ENCODE measurements around the gene DZIP1L.

Gene DZIP1L

DNA sequence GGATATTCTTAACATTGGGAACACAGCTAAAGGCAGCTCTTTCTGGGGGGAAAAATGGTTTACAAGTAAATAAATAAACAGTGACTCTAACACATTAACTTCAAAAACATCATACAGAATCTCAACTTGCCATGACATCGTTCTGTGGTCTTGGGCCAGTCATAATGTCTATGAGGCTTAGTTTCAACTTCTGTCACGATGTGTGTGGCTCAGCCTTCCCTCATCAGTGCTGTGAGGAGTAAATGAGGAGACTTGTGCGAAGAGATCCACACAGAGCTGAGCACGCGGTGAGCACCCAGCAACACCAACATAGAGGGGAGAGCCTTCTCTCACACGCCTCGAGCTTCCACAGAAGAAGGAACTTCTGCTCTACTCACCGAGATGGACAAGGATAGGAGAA lies 49.0 kb downstream of the DZIP1L start:
- TF ChIP-seq GATA2 (IDR thresholded peaks at IDR 0.05; ENCODE audit: low read depth, low read length) (no peak), GATA3 (IDR thresholded peaks at IDR 0.05; ENCODE audit: low read depth, low read length) (no peak)

DNA sequence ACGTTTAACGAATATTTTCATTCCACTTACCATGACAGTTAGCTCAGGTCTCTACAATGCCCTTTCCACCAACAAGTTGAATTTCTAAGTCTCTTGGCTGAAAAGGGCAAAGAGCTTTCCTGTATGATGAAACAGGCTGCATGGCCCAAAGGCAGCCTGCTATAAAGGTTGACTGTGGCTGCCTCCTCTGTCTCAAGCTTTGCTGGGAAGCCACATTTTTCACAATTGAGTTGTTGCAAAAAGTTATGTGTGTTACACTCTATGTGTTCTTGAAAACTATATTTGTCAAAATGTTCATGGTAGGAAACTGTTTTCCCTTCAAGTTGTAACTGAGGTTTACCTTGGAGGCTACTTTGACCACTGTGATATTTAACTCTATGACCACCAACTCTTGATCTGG lies 49.5 kb downstream of the DZIP1L start:
- TF ChIP-seq GATA2 (IDR thresholded peaks at IDR 0.05; ENCODE audit: low read depth, low read length): no peak
- no peak for TF ChIP-seq GATA3 (IDR thresholded peaks at IDR 0.05; ENCODE audit: low read depth, low read length)

GRCh38 chr3:138063416-138063815 lies 52.0 kb downstream of the DZIP1L start:
- TF ChIP-seq GATA3 (IDR thresholded peaks at IDR 0.05; ENCODE audit: low read depth, low read length) (no peak), GATA2 (IDR thresholded peaks at IDR 0.05; ENCODE audit: low read depth, low read length) (no peak)

GRCh38 chr3:138062626-138063025 lies 52.8 kb downstream of the DZIP1L start:
- TF ChIP-seq GATA2 (IDR thresholded peaks at IDR 0.05; ENCODE audit: low read depth, low read length) (no peak), GATA3 (IDR thresholded peaks at IDR 0.05; ENCODE audit: low read depth, low read length) (no peak)

- TF ChIP-seq GATA3 (IDR thresholded peaks at IDR 0.05; ENCODE audit: low read depth, low read length) (no peak), GATA2 (IDR thresholded peaks at IDR 0.05; ENCODE audit: low read depth, low read length) (no peak)
These were observed 53.4 kb downstream of the DZIP1L start for GRCh38 chr3:138062037-138062436.

- TF ChIP-seq GATA2 (IDR thresholded peaks at IDR 0.05; ENCODE audit: low read depth, low read length): no peak
- no peak for TF ChIP-seq GATA3 (IDR thresholded peaks at IDR 0.05; ENCODE audit: low read depth, low read length)
These were observed 54.6 kb downstream of the DZIP1L start for GRCh38 chr3:138060792-138061191.

- TF ChIP-seq GATA3 (IDR thresholded peaks at IDR 0.05; ENCODE audit: low read depth, low read length): no peak
- no peak for TF ChIP-seq GATA2 (IDR thresholded peaks at IDR 0.05; ENCODE audit: low read depth, low read length)
These were observed 56.1 kb downstream of the DZIP1L start for GRCh38 chr3:138059261-138059660.

DNA sequence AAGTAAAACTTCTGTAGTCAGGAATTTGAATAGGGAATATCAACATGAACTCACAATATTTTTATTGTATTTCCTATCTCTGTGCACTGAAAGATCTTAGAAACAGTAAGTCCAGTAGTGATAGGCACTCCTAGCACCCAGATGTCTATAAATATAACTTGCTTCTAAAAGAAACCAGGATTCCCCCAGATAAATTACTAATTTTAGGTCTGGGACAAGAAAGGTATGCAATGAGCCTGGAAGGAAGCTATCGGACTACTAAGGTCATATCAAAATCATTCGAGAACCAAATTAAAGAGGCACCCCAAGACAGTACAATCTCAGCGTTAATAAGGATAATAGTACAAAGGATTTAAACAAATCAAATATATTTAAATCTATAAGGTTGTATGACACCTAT lies 58.0 kb downstream of the DZIP1L start:
- TF ChIP-seq GATA2 (IDR thresholded peaks at IDR 0.05; ENCODE audit: low read depth, low read length) (no peak), GATA3 (IDR thresholded peaks at IDR 0.05; ENCODE audit: low read depth, low read length) (no peak)

DNA sequence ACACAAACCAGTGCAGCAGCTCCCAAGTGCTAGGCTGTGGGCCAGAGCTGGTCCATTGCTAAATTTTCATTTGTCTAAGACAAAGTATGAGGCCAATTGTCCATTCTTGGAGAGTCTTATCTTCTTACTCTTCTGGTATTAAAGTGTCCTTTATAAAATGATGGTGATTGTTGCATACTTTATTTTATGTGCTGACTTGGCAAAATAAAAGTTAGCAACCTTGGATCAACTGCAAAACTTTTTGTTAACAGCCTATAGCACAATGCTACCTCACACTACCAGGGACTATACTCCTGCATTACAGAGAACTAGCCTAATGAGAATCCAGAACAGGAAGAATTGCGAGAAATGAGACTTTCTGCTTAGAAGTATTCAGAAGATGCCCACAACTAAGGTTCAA lies 61.4 kb downstream of the DZIP1L start:
- no peak for TF ChIP-seq GATA2 (IDR thresholded peaks at IDR 0.05; ENCODE audit: low read depth, low read length)
- no peak for TF ChIP-seq GATA3 (IDR thresholded peaks at IDR 0.05; ENCODE audit: low read depth, low read length)

DNA sequence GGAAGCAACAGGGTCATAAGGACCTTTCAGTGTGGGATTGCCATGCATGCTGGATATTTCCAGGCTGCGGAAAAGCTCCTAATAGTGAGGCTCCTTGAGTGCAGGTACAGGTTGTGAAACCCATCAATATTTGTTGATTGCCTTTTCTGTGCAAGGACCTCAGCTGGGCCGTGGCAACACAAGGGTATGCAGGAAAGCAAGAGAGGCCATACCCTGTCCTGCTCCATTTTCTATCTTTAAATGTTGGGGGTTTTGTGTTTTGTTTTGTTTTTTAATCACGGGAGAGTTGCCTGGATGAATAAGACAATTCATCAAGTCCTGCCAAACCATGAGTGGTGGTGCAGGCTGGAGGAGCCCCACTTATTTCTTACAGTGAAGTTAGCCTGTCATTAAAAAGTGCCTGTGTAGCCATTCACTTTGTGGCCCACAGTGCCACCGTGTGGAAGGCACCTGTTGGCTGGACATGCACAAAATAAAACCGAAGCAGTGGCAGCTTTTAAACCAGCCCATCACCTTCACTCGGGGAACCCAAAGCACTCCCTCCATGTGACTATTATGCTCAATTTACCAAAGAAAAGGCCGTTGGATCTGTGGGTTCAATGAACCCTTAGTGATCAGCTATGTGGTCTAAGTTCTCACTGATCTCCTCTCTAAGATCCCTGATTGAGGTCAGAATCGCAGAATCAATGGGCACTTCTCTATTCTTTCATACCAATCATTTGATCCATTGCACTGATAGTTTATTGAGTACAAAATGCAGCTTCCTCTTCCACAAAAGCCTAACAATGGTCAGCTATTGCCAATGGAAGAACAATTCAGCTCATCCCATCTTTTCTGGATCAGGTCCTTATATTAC lies 63.2 kb downstream of the DZIP1L start:
- TF ChIP-seq GATA3 (IDR thresholded peaks at IDR 0.05; ENCODE audit: low read depth, low read length) (no peak), GATA2 (IDR thresholded peaks at IDR 0.05; ENCODE audit: low read depth, low read length) (no peak)

DNA sequence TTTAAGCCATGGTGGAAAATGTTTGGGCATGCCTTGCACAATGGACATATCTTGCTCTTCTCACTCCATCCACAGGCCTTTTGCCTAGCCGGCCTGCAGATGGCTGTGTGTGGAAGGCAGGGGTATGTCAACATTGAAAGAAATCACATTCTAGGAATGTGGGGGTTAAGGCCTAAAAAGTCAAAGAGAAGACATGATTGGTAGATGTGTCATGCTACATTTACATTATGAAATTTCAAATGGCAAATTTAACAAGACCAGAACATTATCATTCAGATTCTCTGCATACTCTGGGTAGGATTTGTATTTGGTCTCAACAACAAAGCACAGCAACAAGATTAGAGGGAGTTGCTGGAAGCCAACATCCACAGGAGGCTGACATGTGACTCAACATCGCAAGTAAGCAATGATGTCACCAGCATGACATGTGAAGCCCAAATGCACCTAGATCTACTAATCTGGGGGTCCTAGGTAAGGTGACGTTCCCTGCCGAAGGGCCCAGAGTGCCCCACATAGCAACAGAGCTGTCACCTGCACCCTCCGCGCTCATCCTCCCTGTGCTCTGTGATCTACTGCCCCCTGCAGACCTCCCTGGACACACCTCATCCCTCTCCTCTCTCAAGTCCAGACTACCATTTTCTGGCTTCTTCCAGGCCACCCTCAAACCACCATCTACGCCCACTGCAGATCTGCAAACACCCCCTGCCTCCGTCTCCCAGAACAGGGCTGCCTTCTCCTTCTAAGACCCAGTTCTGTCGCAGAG lies 66.1 kb downstream of the DZIP1L start:
- TF ChIP-seq GATA3 (IDR thresholded peaks at IDR 0.05; ENCODE audit: low read depth, low read length) (no peak), GATA2 (IDR thresholded peaks at IDR 0.05; ENCODE audit: low read depth, low read length) (no peak)

GRCh38 chr3:138047596-138048158 lies 67.7 kb downstream of the DZIP1L start:
- TF ChIP-seq GATA2 (IDR thresholded peaks at IDR 0.05; ENCODE audit: low read depth, low read length): no peak
- TF ChIP-seq GATA3 (IDR thresholded peaks at IDR 0.05; ENCODE audit: low read depth, low read length): no peak

GRCh38 chr3:138046955-138047354 lies 68.5 kb downstream of the DZIP1L start:
- no peak for TF ChIP-seq GATA3 (IDR thresholded peaks at IDR 0.05; ENCODE audit: low read depth, low read length)
- TF ChIP-seq GATA2 (IDR thresholded peaks at IDR 0.05; ENCODE audit: low read depth, low read length): no peak

GRCh38 chr3:138046085-138046484 lies 69.3 kb downstream of the DZIP1L start:
- no peak for TF ChIP-seq GATA2 (IDR thresholded peaks at IDR 0.05; ENCODE audit: low read depth, low read length)
- no peak for TF ChIP-seq GATA3 (IDR thresholded peaks at IDR 0.05; ENCODE audit: low read depth, low read length)
